GM18526 (cell line): ENCODE measurements around the gene BFSP2.

Experiments
- POLR2A ChIP-seq: IDR thresholded peaks from 3 replicates; pipeline ENCODE4 v1.6.1; 2011; ENCODE audit not compliant: insufficient read length; ENCODE audit errors: extremely low read depth

Gene BFSP2

GRCh38 chr3:133491481-133492059 is 91.7 kb downstream of the BFSP2 start:
- TF ChIP-seq POLR2A: no peak

GRCh38 chr3:133492159-133492741 is 92.4 kb downstream of the BFSP2 start:
- TF ChIP-seq POLR2A: no peak

DNA sequence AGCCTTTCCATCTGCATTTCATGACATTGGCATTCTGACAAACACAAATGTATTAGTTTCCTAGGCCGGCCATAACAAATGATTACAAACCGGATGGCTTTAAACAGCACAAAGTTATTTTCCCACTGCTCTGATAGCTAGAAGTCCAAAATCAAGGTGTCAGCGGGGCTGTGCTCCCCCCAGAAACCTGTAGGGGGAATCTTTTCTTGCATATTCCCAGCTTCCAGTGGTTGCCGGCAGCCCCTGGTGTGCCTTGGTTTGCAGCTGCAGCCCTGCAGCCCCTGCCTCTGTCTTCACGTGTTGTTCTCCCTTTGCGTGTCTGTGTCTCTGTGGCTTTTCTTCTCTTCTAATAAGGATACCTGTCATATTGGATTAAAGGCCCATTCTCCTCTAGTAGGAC is 94.6 kb downstream of the BFSP2 start:
- TF ChIP-seq POLR2A: no peak

GRCh38 chr3:133503409-133503808 is 103.6 kb downstream of the BFSP2 start:
- no peak for TF ChIP-seq POLR2A

DNA sequence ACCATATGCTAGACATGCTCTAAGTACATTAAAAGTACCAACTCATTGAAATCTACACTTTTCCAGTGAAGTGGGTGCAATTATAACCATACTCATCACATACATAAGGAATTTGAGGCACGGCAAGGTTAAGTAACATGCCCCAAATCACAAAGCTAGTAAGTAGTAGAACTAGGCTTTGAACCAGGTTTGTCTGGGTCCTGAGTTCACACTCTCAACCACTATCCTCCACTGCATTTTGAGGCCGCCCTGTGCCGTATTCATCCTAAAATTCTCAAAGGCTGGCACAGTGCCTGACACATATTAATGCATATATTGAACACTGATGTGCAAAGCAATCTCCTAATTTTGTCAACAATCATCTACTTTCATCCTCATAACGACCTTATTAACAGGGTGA is 104.9 kb downstream of the BFSP2 start:
- no peak for TF ChIP-seq POLR2A

DNA sequence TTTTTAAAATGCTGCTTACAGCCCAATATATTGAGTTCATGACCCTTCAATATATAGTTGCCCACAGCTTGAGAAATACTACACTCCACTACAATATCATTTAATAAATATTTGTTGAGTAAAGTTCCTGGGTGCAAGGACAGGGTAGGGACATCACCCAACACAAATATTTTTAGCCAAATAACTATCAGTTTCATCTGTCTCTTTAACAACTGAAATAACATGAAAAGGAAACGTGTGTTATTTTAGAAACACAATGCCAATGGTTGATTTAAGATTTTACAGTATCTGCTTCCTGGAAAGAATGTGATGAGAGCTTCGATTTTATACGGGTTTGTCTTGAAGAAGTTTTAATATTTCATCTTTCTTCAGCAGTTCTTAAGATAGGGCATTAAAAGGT is 106.0 kb downstream of the BFSP2 start:
- TF ChIP-seq POLR2A: no peak

DNA sequence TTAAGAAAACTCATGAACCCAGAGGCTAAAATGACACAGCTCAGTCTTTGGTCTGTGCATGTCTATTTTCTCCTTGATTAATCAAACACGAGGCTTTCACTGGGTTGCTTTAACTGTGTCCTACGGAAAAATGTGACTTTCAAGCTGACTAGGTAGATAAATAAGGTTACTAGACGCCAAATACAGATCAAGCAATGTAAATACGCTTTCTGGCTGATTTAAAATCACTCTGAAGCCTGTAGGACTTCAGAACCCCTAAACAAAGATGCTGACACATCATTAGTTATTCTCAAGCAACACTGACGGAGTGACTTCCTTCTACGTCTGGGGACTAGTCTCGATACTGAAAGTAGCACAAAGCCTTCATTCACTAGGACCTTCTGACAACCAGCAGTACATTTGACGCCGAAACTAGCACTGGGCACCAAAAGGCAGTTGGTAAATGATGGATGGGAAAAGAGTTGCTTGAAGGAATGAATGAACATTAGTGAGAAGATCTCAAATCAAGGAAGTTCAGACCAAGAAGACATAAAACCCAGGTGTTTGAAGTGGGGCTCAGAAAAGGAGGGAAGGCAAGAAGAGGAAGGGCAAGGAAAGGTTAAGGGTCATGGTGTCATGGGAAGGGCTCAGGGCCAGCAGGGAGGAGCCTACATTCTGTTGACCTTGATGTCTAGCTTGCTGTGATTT is 106.5 kb downstream of the BFSP2 start:
- no peak for TF ChIP-seq POLR2A

- TF ChIP-seq POLR2A: no peak
Observed at GRCh38 chr3:133509488-133509887, 109.6 kb downstream of the BFSP2 start.

DNA sequence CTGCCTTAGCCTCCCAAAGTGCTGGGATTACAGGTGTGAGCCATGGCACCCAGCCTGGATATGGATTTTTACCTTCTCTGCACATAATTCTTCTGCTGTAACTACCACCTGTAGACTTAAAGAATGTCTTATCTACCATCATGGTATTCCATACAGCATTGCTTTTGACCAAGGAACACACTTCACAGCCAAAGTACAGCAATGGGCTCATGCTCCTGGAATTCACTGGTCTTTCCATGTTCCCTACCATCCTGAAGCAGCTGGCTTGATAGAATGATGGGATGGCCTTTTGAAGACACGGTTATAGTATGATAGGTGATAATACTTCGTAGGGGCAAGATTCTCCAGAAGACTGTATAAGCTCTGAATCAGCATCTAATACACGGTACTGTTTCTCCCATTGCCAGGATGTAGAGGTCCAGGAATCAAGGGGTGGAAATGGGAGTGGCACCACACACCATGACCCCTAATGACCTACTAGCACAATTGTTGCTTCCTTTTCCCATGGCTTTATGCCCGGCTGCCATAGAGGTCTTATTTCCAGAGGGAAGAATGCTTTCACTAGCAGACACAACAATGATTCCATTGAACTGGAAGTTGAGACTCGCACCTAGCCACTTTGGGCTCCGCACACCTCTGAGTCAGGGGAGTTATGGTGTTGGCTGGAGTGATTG is 112.7 kb downstream of the BFSP2 start:
- no peak for TF ChIP-seq POLR2A

DNA sequence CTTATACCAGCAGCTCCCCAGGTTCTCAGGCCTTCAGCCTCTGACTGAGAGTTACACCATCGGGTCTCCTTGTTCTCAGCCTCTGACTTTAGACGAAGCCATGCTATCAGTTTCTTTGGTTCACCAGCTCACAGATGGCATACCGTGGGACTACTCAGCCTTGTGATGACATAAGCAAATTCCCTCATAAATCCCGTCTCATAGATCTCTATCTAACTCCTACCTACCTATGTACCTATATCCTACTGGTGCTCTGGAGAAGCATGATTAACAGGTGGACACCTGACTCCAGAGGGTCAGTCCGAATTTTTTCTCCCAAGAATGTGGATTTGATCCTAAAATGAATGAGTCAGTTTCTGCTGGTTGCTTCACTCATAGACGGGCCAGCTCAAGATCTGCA is 114.6 kb downstream of the BFSP2 start:
- no peak for TF ChIP-seq POLR2A

DNA sequence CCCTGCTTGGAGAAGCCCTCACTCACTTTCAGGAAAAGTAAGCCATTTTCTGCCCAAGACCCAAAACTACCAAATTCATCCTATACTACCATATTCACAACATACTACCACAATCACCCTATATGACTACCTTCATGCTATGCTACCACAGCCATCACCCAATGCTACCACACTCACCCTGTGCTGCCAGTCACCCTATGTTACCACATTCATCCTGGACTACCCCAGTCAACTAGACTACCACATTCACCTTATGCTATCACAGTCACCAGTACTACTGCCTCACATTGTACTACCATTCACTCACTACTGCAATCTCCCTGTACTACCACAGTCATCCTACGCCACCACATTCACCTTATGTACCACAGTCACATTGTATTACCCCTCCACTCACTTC is 115.3 kb downstream of the BFSP2 start:
- no peak for TF ChIP-seq POLR2A

DNA sequence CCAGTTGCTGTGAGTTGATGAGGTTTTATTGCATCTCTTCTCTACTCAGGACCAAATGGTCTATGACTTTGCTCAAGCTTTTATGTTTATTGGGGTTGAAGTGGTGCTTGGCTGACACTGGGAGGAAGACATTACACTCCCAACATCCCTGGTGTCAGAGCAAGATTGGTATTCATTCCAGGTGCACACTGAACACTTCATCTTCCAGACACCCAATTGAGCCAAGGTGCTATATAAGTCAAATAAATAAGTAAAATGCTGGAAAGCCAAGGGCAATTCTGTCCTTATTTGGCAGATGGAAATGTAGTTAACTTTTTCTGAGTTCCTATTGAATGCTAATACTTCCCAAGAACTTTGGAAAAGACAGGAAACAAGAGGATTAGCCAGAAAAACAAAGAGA is 120.4 kb downstream of the BFSP2 start:
- TF ChIP-seq POLR2A: no peak

DNA sequence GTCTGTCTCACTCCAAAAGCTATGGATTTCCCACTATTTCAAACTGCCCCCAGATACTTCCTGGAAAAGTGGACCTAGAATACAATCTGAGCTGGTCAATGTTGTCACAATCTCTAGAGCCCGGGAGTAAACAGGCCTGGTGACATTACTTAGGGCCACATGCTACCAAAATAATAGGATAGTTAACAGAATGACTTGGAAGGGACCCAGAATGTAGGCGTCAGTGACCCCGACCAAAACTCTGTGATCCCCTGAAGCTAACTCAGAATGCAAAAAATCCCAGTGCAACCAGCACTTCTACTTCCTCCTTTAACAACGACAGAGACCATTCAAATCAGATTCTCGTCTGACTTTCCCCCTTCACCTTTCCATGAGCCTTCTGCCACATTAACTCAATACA is 122.1 kb downstream of the BFSP2 start:
- TF ChIP-seq POLR2A: no peak
